Neural progenitor cell (in vitro differentiated cells): ENCODE measurements around the gene SPATA31D1.

ENCODE experiments used
- CTCF ChIP-seq: fragments of 200-600 bp; sonication (generic); IDR thresholded peaks from 2 replicates; pipeline ENCODE4 v1.5.1; 2017; ENCODE audit warnings: antibody characterized with exemption, mild to moderate bottlenecking
- EZH2 ChIP-seq: fragments of 200-600 bp; sonication (generic); IDR thresholded peaks from 2 replicates; pipeline ENCODE4 v1.6.1; 2017; ENCODE audit warnings: antibody characterized with exemption, mild to moderate bottlenecking, moderate library complexity
- EZH2phosphoT487 ChIP-seq: fragments of 200-600 bp; sonication (generic); IDR thresholded peaks from 2 replicates; pipeline ENCODE4 v1.6.1; 2017; ENCODE audit warnings: antibody characterized with exemption

GRCh38 chr9:81989700-81990099 lies 1.1 kb downstream of the SPATA31D1 start:
- TF ChIP-seq CTCF (no peak), EZH2 (no peak), EZH2phosphoT487 (no peak)
